GM12873 (cell line): ENCODE measurements around the gene PRRT1.
A peak's percentile ranks its signal among the peaks of the same experiment; 100 is the strongest.

Experiments used
- TF ChIP-seq, protein P1 (sequence below): IDR thresholded peaks from 2 replicates; pipeline ENCODE4 v1.5.1; 2012; ENCODE audit warnings: low read depth, mild to moderate bottlenecking, moderate library complexity, low read length, control low read depth; ENCODE audit not compliant: insufficient read depth; ENCODE audit errors: missing control alignments

PRRT1 gene

DNA sequence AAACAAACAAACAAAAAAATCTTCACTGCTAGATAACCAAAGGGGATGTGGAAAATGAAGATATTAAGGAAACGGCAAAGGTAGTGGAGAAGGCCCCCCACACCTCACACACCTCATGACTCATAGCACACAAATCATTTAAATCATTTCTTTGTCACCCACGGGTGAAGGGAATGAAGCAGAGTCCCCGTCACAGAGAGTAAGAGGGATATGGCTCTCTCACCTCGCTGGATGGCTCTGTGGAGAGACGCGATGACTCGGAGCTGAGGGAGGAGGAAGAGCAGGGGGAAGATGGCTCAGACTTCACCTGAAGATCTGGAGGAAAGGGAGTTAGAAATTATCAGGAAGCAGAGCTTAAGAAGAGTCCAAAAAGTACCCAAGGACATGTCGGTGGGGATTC is 24.9 kb downstream of the PRRT1 start:
- TF ChIP-seq, protein P1, sequence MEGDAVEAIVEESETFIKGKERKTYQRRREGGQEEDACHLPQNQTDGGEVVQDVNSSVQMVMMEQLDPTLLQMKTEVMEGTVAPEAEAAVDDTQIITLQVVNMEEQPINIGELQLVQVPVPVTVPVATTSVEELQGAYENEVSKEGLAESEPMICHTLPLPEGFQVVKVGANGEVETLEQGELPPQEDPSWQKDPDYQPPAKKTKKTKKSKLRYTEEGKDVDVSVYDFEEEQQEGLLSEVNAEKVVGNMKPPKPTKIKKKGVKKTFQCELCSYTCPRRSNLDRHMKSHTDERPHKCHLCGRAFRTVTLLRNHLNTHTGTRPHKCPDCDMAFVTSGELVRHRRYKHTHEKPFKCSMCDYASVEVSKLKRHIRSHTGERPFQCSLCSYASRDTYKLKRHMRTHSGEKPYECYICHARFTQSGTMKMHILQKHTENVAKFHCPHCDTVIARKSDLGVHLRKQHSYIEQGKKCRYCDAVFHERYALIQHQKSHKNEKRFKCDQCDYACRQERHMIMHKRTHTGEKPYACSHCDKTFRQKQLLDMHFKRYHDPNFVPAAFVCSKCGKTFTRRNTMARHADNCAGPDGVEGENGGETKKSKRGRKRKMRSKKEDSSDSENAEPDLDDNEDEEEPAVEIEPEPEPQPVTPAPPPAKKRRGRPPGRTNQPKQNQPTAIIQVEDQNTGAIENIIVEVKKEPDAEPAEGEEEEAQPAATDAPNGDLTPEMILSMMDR = no peak

DNA sequence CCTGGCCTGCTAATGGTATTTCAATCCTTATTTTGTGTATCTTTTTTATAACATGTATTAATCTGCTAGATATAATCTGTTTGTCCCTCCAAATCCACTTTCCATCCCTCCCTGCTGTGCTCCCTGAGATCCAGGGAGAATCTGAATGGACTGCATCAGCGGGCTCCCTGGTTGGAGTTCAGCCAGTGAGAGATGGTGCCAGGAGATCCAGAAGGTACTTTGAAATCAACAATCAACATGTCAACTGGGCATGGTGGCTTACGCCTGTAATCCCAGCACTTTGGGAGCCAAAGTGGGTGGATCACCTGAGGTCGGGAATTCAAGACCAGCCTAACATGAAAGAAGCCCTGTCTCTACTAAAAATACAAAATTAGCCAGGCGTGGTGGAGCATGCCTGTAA is 28.1 kb downstream of the PRRT1 start:
- TF ChIP-seq, protein P1 = no peak

DNA sequence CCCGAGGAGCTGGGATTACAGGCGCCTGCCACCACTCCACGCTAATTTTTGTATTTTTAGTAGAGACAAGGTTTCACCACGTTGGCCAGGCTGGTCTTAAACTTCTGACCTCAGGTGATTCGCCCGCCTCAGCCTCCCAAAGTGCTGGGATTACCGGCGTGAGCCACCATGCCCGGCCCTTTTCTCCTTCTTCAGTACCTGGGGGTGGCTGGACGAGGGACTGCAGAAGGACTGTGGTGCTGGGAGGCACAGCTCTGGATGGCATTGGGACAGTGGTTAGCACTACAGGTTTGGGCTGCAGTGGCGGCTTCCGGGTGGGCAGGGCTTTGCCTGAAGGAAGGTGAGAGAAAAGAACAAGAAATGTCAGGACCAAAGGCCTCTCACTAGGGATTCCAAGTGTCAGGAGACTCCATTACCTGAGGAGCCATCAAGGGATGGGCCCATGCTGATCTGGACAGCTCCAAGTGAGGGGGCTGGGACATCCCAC is 31.1 kb downstream of the PRRT1 start:
- TF ChIP-seq, protein P1 = no peak

DNA sequence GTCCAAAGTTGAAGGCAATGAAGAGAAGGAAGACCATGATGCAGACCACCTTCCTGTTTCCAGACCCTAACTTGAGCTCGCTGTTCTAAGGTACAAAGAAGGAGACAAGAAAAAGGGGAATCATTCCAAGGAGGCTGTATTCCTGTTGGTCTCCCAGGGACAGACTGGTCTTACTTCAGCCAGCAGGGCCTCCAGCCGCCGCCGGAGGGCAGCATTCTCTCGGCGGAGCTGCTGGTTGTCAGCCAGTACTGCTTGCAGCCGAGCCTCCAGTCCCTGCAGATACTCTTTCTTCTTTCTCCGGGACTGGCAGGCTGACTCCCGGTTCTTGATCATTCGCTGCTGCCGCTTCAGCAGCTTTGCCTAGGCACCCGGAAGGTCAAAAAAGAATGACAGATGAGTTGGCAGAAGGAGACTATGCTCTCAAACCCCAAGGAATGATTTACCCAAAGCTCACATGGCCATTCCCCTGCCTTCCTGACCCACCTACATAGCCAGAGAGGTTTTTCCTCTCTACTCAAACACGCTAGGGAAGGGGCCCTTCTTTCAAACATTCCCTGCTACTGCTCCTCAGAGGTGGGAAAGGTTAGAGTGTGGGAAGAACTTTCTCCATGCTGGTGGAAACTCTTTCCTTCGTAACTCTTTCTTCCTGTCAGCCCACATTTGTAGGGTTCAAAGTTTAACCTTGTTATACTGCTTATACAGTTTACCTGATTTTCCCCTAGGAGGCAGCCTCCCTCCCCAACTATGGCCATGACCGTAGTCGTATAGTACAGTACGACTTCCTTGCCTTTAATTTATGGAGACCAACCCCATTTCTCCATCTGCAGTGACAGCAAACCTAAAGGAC is 32.7 kb downstream of the PRRT1 start:
- TF ChIP-seq, protein P1 = peak; percentile 98

DNA sequence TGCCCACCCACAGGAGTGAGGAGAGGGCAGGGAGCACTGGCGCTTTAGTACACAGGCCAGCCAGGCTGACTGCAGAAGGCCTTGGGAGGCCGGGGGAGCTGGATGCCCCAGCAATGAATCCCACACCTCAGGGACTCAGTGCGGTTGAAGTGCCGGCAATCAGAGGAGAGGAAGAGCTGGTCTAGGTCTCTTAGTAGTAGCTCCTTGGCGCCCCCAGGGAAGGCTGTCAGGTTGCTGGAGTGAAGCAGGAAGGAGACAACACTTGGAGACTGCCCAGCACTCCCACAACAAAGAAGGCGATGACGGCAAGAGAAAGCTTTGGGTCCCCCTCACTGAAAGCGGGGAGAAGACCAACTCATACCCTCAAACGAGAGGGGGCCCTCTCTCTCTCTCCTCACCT is 34.3 kb downstream of the PRRT1 start:
- TF ChIP-seq, protein P1 = no peak

DNA sequence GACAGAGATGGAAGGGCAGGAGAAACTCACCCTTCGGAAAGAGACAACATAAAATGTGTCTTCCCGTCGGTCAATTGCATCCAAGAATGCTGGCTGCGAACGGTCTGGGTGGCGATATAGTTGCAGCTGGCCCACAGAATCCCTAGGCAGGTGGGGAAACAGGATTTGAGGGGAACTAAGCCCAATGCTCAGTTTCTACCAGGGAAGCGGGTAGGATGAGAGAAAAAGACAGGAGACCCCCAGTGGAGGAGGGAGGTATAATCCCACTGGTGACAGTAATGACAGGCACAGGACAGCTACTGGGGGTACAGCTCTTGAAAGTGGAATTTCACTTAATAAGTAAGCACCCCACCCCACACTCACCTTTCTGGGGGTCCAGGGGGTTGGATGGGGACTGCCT is 35.1 kb downstream of the PRRT1 start:
- TF ChIP-seq, protein P1 = peak; percentile 54

DNA sequence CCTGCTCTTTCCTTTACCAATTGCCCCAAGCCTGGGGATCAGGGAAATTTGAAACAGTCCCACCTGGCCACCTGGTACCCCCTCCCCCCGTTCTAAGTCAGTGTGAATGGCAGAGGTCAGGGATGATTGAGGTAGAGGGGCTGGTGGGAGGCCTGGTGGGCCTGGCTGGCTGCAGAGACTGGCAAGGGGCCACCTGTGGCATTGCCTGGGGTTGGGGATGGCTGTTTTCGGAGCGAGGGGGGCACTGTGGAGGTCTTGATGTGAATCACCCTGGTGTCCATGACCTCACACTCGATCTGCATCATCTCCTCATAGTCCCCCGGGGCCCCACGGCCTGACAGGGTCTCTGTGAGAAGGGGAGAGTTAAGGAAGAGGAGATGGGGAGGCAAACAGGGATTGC is 36.1 kb downstream of the PRRT1 start:
- TF ChIP-seq, protein P1 = no peak
